HG03571 (cell line): Measurements from ENCODE around the gene C1QL4.
"Not testable (repeated sequence)": the region's sequence is repeated elsewhere in the genome, so short reads cannot be mapped to it uniquely, and the experiment has no call there.

Experiments
- ATAC-seq: cut with Tn5 transposase; IDR thresholded peaks from one replicate; pipeline ENCODE4 v1.9.1; 2021; ENCODE audit not compliant: unreplicated experiment

The C1QL4 gene

DNA sequence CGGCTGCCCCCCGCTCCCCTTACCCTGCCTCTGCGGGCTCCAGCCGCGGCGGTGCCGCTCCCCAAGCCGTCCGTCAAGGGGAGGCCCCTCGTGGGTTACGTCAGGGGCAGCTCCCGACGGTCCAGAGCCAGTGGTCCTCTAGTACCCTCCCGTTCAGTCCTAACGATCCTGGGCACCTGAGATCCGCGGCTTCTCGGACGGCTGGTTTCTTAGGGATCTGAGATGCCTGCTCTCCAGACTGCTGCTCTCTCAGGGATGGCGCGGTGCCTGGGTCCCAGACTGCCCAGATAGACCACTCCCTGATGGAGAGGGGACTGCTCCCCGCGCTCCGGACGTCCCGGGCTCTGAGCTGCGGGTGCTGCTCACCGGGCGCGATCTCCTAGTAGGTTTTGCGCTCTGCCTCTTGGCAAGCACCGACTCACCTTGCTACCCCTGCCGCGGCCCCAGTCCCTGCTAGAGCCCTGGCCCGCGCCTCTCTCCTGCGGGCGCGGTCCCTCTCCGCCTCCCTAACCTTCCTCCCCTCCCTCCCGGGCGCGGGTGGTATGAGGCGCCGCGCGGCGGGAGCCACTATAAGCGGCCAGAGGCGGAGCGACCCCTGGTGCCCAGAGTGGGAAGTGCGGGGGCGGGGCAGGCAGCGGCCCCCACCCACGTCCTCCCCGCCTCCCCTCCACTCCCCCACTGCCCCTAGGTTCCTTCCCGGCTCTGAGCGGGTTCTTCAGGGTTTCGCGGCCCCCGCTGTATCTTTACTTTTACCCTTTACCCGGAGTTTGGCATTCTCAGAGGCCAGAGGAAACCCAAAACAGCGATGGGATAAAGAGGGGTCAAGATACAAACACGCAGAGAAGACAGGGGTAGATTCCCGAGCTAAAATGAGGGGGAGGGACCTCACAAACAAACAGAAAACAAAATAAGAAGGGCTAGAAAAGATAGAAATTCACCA, at the start of gene C1QL4:
TSS of gene C1QL4 (minus strand) at position 544 of the 940 bp plus-strand sequence. CDS start 711 bp downstream, outside the sequence.
- no peak for ATAC-seq

DNA sequence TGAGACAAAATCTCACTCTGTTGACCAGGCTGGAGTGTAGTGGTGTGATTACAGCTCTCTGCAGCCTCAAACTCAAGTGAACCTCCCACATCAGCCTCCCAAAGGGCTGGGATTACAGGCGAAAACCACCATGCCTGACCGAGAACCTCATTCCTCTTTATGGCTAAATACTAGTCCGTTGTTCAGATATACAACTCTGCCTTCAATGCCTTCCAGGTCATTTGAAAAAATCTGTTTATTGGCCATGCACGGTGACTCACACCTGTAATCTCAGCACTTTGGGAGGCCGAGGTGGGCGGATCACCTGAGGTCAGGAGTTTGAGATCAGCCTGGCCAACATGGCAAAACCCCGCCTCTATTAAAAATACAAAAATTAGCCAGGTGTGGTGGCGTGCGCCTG, 43.2 kb upstream of the C1QL4 start:
- ATAC-seq, result not testable (repeated sequence)

DNA sequence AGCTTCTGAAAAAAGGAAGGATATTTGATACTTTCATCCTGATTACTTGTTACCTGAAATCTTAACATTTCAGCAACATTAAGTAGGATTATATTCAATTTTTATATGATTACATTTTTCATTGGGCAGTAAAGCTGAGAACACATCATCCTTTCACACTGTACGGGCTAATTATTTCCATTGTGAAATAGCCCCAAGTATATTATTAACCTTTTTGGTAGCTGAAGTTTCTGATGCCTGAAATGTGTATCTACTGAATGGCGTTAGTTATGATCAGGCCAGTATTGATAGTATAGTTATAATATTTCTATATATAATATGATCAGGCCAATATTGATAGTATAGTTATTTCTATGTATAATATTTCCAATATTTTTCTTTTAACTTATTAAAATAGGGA, 40.4 kb upstream of the C1QL4 start:
- no peak for ATAC-seq

DNA sequence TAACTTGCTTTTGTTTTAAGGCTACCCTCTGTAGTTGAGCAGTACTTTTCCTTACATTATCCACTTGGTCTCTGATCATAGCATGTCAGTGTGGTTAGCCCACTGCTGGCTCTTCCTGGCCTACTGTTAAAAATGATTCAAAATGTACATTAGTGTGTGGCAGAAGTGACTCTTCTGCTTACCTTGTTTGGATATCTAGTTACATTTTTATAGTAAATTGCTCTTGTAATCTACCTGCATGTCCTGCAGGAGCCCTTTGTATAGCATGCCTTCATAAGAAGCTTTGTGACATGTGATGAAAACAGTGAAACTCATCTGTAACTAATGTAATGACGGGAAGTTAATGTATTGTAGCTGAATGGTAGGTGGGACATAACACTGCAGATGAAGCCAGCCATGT, 38.4 kb upstream of the C1QL4 start:
- ATAC-seq, result no peak

DNA sequence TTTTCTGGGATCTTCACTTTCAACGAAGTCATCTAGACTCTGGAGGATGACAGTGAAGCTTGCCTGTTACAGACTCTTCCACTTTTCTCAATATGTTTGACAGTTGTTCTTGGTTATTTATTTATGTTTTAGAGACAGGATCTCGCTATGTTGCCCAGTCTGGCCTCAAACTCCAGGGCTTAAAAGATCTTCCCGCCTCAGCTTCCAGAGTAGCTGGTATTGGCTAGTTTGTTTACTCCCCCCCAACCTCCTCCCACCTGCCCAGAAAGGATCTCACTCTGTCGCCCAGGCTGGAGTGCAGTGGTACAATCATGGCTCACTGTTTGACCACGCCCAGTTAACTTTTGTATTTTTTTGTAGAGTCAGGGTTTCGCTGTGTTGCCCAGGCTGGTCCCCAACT, 33.6 kb upstream of the C1QL4 start:
- no peak for ATAC-seq

DNA sequence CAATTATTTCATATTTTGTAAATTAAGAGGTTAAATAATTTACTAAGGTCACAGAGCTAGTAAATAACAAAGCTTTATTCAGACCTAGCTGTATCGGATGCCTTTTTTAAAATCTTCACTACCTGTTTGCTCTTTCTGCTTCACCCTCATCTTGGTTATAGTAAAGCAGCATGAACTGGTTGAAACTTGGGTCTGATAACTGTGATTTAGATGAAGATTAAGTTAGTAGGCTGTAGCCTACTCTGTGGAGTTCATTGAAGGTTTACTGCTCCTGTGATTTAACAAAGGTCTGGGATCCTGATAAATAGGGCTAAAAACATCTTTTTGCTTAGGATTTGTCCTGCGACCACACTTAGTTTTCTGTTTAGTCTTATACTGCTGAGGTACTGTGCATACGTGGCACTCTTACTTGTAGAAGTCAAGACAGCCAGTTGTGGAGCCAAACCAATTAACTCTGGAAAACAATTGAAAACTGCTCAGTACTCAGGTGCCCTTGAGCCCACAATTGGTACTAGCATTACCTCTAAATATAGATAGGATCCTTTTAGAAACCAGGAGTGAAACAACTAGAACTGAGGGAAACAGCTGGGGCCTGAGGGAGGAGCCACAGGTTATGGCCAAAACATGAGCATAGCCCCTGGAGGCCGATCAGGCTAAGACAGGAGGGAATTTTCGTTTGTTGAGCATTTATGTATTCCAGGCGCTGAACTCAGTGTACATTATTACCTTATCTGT, 32.6 kb upstream of the C1QL4 start:
- ATAC-seq, result no peak

DNA sequence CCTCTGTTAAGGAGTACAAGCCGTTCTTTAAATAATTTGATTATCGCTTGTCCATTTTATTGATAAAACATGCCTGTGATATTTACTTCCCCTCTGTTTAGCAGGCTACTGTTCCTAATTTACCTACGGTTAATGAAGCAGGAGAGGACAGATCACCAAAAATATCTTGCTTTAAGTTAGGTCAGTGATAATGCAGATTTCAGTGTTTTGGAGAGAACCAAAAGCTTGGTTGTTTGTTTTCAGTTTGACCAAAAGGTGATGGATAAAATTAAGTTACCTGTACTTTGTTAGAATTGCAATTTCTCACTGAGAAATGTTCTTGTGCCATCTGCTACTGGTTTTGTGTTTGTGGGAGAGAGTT, 31.2 kb upstream of the C1QL4 start:
- no peak for ATAC-seq

DNA sequence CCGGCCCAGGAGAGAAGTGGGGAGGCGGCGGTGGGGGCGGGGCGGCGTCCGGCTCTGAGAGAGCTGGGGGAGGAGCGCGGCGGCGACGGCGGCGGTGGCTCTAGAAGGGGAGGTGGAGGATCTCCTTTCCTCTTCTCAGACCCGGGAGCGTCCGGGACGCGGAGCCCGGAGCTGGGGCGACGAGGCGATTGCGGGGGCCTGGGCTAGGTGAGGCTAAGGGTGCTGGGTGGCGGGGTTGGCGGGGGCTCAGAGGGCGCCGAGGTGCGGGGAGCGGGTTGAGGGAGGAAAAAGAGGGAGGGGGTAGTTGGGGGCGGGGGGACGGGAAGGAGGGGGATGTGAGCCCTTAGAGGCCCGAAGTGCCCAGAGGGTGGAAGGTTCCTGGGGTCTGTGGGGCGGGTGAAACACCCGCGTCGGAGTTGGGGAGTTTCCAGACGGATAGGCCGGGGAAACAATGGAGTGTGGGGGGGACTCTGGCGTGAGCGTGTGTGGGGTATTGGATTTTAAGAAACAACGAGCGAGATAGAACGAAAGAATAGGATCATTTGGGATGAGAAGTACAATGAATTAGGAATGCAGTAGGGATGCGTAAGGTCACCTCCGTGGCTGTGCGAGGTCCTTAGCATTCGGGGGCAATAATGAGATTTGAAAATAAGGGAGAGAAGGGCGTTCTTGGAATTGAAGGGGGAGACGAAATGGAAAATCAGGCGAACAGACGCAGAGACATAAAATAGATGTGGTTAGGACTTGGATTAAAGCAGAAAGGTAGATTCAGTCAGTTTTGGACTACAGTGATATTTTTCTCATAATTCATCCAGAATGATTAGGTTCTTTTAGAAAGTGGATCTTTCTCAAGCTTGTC, 30.6 kb upstream of the C1QL4 start, which contains the start of gene SPATS2:
TSS of gene SPATS2 (plus strand) at position 82 of the 859 bp plus-strand sequence. CDS start 93,551 bp downstream, outside the sequence.
- no peak for ATAC-seq

DNA sequence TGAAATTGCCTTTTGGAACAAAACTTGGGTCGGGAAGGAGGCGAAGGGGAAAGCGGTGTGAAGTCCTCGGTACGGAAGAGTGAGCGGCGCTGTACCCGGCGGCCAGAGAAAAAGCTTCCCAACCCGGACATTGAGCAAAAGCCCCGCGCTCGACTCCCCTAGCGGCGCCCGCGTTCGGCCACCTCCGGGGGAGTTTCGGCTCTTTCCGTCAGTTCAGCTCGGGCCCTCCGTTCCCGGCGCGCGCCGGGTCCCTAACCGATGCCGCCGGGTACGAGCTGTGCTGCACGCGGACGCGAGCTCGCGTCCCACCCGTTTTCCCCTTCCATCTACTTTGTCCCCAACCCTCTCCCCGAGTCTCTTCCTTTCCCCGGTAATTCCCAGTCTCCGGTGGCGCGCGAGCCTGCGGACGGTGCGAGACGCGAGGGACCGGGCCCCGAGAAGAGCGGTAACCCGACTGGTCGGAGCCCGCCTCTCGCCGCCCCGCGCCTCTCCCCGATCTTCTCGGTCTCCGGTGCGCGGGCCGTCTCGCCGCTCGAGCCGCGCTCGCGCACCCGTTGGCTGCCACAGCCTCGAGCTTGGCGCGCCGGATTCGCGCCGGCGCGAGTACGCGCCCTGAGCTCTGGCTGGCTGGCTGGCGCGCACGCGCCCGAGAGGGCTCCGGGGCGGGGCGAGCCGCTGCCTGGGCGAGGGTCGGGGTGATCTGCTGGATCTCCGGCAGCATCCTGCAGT, 29.8 kb upstream of the C1QL4 start:
- peak; percentile 59 for ATAC-seq

DNA sequence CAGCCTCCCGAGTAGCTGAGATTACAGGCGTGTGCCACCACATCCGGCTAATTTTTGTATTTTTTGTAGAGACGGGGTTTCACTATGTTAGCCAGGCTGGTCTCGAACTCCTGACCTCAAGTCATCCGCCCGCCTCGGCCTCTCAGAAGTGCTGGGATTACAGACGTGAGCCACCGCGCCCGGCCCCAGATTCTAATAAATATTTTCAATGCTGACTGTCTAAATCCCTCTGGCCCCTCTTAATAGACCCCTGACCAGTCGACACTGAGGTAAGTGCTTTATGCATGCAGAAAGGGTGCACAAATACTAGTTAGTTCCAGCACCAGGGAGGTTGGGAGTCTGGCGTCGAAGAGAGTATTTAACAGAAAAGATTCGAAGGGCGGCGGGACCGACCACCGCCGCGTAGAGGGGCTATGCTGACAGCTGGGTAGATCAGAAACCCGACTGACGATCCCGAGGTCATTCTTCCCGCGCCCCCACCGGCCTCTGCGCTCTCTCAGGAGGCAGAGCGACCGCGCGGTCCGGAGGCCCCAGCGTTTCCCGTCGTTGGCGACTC, 29.2 kb upstream of the C1QL4 start:
- ATAC-seq, result peak; percentile 1

DNA sequence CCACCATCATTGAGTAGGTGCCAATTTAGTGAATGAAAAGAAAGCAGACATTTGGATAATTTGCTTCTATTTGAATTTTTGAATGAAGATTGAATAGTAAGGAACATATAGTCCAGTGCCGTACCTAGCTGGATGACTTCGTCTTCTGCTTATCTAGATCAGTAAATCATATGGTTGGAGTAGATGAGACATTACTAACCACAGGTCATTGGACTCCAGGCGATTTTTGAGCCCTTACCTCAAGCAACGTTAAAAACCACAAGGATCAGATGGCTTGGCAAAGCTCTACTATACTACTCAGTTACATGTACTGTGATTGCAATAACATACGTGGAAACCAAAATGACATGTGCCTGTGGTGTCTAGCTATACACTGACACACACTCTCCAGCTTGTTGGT, 28.6 kb upstream of the C1QL4 start:
- ATAC-seq, result no peak

DNA sequence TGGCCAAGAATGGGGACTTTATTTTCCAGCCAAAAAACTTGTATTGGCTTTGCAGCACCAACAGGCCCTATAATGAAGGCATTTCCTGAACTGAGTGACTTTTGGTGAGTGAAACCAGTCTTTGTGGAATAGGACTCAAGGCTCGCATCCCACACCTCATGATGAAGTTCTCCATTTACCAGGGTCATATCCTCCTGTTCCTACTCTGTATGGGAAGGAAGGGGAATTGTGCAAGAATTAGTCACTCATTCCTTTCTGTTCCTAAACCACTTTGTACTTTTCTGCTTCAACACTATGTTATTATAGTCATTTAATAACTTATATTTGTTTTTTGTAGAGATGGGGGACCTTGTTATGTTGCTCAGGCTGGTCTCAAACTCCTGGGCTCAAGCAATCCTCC, 28.0 kb upstream of the C1QL4 start:
- no peak for ATAC-seq

DNA sequence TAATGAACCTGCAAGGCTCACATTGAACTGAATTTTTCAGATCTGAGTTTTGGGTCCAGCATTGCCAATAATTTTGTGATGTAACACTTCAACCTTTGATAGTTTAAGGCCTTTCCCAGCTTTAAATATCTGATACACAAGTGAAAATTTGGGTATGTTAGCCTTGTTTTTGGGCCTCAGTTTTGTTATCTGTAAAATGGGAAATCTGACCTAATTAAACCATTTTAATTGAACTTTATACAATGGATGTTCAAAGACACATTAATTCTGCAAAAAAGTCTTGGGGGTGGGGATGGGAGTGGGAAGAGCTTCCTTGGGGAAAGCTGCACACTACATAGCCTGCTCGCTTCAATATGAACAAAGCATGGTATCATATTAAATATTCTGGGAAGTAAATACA, 25.1 kb upstream of the C1QL4 start:
- ATAC-seq, result no peak

DNA sequence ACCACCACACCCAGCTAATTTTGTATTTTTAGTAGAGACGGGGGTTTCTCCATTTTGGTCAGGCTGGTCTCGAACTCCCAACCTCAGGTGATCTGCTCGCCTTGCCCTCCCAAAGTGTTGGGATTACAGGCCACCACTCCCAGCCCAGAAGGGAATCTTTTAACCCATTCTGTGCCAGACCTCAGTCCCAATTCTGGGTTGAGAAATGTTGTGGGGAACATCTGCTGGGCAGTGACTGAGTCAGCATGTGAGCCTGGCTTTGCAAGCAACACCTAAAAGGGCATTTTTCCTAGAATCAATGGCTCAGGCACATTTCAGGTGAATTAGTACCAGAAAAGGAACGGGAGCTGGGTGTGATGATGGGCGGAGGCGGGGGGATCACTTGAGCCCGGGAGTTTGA, 22.7 kb upstream of the C1QL4 start:
- no peak for ATAC-seq

DNA sequence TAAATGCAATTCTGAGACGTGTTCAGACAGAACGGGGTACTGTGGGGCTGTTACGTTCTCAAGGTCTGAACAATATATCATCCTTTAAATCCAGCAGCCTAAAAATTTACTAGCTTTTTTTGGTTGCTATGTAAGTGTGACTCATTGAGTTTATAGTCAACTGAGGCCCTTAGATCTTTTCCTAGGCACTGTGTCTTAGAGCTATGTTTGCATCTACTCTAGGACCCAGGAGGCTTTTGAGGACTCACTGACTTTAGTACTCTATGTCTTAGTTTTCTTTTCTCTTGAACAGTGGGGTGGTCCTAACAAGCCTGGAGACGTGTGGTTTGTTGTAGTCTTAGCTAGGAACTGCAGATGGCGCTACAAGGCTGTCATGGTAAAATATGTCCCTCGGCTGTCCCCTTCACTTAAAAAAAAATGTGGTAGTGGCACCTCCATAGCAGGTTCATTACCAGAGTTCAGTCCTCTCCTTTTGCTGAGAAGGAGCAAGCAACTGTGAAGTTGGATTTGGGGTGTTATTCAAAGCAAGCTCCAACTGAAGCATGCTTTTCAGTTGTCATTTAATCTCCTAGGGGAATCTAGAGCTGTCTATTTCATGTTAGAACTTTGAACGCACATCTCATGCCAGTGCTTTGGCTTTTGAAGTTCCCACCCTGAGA, 21.6 kb upstream of the C1QL4 start:
- no peak for ATAC-seq

DNA sequence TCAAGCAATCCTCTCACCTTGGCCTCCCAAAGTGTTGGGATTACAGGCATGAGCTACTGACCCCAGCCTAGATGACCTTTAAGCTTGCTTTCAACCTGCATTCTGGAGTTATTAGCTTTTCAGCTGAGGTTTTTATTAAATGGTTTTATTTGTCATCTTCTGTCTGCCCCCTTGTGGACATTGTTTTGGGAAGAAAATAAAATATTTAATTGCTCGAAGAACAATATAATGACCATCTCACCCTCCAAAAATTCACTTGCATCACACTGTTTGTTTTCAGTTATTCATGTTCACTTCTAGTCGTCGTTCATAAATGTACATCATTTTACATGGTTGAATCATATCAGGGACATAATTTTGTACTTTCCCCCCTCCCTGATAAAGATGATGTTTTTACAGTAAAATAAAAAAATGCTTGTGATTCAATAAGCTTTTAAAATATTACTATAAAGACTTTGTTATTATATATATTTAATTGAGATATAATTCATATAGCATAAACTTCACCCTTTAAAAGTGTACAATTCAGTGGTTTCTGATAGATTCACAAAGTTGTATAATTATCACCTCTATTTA, 20.2 kb upstream of the C1QL4 start:
- no peak for ATAC-seq

DNA sequence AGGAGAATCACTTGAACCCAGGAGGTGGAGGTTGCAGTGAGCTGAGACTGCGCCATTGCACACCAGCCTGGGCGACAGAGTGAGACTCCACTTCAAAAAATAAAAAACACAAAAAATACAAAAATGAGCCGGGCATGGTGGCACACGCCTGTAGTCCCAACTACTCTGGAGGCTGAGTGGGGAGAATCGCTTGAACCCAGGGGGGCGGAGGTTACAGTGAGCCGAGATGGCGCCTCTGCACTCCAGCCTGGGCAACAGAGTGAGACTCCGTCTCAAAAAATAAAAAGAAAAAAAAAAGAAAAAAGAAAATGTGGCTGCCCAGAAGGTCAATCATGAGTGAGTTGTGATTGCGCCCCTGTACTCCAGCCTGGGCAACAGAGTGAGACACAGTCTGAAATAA, 18.9 kb upstream of the C1QL4 start:
- no peak for ATAC-seq

DNA sequence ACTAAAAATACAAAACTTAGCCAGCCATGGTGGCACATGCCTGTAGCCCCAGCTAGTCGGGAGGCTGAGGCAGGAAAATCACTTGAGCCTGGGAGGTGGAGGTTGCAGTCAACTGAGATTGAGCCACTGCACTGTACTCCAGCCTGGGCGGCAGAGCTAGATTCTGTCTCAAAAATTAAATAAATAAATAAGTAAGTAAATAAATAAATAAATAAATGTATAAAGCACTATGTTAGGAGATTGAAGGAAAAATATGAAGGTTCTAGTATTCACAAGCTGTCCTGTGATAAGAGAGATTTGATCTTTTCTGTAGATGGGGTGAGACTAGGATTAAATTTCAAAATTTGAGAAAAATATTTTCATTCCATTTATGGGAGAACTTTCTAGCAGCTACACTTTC, 15.4 kb upstream of the C1QL4 start:
- no peak for ATAC-seq

DNA sequence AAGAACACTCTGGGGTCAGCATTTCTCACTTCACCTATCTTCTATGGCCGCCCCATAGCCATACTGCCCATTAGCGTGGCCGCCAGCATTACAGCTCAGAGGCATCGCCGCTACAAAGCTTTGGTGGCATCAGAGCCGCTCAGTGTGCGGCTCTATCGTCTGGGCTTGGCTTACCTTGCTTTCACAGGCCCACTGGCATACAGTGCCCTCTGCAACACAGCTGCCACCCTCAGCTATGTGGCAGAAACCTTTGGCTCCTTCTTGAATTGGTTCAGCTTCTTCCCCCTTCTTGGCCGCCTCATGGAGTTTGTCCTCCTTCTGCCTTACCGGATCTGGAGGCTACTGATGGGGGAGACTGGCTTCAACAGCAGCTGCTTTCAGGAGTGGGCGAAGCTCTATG, 12.3 kb upstream of the C1QL4 start:
- ATAC-seq, result no peak
